Stimulated activated CD8-positive, alpha-beta memory T cell treated with anti-CD3 and anti-CD28 coated beads, Interleukin-12 subunit alpha, Interleukin-12 subunit beta, amount 100 ng/mL, for 24 hours (primary cell): Measurements from ENCODE around the gene ZIK1.

Experiments
- DNase-seq: peaks from one replicate; pipeline ENCODE4 v3.0.0-alpha.2; 2020; ENCODE audit errors: extremely low read depth

ZIK1 gene

DNA sequence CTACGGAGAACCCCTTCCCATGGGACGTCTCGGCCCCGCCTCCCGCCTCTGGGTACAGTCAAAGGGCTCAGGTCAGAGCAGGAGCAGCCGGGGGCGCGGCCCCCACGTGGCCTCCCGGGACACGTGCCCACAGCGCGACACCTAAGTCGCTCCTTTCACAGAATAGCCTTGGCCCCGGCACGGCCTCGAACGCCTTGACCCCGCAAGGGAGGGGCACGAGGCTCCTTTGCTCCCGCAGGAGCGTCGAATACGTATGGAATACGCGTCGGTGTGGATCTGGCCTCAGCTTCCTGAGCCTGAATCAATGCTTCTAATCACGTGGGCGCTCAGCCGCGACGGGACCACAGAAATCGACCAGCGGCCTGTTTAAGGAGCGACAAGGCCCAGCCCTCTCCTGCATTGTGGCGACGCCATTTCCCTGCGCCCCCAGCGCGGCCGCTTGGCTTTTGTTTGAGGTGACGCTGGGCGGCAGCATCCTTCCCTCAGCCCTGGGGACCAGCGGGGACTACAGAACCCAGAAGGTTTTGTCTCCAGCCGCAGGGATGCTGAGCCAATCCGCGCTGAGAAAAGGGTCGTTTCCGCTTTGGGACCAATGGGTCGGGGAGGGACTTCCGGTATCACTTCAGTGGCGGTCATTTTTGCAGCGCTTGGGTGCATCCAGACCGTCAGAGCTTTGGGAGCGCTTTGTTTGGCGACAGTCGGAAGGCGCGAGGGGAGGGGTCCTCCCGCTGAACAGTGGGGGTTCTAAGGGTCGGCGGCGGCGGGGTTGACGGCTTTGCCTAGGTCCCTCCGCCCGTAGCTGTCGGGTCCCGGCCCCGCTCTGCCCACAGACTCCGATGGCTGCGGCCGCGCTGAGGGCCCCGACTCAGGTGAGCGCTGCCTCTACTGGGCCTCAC, at the start of gene ZIK1:
Gene ZIK1 (plus strand): TSS at position 625 of the 896 bp plus-strand sequence. CDS start 212 bp downstream, at position 837.
- peak; percentile 70 for DNase-seq

GRCh38 chr19:57537953-57538547, 45.9 kb upstream of the ZIK1 start:
- DNase-seq, result no peak

DNA sequence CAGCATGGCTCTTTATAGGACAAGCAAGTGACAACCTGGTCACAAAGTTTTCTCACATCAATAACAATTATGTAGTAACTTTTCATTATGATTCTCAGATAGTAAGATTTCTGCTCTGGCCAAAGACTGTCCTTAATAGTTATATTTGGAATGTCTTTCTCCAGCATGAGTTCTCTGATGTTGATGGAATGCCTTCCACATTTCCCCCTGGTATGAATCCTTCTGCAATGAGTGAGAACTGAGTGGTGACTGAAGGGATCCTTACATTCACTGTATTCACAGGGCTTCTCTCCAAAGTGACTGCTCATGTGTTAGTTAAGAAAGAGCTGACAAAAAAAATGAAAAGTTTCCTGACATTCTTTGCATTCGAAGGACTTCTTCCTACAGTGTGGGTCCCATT, 37.4 kb upstream of the ZIK1 start:
- DNase-seq, result no peak

- DNase-seq, result no peak
Measured at GRCh38 chr19:57552432-57552831, 31.5 kb upstream of the ZIK1 start.

DNA sequence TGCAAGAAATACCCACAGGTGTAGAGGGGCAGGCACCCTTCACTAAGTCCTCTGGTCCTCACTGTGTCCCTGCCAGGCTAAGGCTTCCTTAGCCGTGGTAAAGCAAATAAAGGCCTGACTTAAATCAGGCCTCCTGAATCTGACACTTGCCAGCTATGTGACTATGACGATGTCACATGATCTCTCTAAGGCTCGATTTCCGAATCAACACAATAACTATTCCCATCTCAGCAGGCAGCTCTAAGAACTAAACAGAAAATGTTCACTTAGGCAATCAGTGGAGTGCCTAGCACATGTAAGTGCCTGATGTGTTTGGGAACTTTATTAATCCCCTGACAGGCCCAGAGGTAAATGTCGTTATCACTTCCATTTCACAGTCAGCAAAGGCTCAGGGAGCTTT, 26.3 kb upstream of the ZIK1 start:
- no peak for DNase-seq

- DNase-seq, result no peak
Measured at GRCh38 chr19:57558525-57558924, 25.4 kb upstream of the ZIK1 start.

GRCh38 chr19:57559008-57559403, 24.9 kb upstream of the ZIK1 start:
- DNase-seq, result no peak

DNA sequence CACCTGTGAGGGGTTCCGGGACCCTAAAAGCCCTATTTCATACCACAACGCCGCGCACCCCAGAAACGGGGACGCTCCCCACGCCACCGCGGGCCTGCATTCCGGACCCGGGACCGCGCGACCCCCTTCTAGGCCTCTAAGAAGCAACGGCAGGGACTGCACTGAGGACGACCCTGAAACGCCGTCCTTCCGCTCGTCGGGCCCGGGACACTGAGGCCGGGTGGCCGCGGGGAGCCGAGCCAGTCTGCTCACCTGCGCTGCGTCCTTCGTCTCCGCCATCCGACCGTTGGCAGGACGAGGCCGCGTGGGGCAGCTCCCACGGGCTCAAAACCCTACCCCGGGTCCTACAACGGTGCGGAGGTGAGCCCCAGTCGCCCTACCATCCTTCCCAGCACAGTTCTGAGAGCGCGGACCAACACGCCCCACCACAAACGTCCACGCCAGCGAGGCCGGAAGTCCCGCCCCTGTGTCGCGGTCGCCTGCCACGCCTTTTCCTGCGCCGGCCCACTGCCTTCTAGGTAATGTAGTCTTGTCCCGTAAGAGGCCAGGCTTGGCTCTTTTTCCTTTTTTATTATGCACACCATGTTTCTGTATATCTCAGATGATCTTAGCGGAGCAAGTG, 24.4 kb upstream of the ZIK1 start, which contains the start of gene ZNF550:
Gene ZNF550 (minus strand): TSS at position 460 of the 622 bp plus-strand sequence. CDS start 181 bp downstream, at position 279.
- peak; percentile 70 for DNase-seq

DNA sequence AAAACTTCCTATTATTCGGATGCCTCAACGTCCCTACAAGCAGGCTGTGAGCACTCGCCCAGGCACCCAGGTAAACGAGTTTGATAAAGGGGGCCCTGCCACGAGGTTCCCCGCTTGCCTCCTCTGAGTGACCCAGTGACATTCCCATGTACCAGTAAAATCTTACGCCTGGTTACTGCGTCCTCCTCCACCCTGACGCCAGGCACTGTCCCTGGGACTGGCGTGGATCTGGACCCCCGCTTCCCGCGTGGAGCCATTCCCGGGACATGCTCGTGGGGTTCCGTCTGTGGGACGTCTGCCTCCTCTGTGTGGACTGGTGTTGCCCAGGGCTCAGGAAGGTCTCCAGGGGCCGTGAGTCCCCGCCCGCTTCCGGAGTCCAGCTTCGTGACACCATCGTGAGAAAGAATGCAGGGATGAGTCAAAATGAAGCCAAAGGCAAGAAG, 23.9 kb upstream of the ZIK1 start:
- DNase-seq, result no peak

- no peak for DNase-seq
Measured at GRCh38 chr19:57563547-57563946, 20.4 kb upstream of the ZIK1 start.

GRCh38 chr19:57566396-57567265, 17.3 kb upstream of the ZIK1 start:
- DNase-seq, result no peak

GRCh38 chr19:57570707-57571106, 13.2 kb upstream of the ZIK1 start:
- DNase-seq, result no peak

- DNase-seq, result no peak
Measured at GRCh38 chr19:57572415-57572947, 11.5 kb upstream of the ZIK1 start.

DNA sequence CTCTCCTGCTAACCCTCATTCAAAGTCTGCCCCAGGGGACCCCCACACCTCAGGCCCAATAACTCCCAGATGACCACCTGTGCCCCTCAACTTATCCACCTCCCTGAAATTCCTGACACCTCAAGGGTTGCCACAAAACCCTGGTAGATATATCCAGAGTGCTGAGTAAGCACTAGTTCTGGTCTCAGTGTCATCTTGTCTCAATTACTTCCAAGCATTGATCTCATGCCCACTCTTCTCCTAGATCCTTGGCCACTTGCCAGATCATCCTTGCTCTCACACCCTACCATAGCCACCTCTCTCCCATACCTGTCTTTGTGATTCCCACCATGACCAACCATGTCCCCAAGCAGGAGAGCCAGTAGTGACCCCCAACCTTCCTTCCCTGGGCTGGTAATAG, 7.3 kb upstream of the ZIK1 start:
- no peak for DNase-seq

DNA sequence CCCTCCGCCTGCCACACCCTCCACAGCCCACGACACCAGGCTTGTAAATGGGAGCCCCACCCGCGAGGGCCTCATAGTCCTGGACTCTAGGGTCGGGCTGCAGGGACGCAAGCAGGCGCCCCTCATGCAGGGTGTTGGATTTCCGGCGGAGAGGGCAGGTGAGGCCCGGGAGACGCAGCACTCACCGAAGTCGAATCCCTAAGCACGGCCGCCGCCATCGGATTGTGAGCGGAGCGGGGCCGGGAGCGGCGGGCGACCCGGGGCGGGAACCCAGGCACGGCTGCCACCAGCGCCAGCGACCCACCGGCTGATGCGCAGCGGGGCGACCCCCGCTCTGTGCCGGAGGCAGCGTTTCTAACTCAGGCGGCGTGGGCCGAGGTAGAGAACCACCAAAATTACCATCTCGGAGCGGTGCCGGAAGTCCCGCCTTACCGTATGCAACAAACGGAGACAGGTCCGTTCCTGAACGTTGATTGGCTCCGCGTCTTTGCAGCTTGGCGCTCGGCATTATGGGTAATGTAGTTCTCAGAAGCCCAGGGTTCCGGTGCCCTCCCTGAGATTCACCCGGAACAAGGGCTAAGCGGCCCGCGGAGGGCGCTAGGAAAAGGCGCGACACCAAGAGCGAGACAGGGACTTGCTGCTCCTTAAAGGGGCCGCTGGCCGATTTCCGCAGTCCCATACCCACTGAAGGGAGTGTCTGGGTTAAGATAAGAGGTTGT, 5.3 kb upstream of the ZIK1 start, which contains the start of gene ZNF416:
Gene ZNF416 (minus strand): TSS at position 425 of the 719 bp plus-strand sequence. CDS start 207 bp downstream, at position 218.
- DNase-seq, result peak; percentile 88

DNA sequence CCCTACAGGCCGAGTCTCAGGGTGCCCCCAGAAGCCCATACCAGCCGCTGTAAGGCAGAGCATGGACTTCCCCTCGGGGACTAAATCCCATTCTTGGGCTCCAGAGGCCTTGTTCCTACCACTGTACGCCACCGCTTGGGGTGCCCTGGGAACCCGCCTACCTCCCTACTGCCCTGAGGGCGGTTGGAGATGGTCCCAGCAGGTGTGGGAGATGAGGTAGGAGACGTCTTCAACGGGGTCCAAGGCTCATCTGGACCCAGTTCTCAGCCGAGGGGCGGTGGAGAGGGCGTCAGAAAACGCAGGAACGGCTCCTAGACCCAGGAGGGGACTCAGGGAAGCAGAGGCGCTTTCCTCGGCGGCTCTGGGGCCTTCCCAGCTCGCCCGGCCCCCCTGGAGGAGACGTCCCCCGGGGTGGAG, 833 bp upstream of the ZIK1 start:
- DNase-seq, result no peak

DNA sequence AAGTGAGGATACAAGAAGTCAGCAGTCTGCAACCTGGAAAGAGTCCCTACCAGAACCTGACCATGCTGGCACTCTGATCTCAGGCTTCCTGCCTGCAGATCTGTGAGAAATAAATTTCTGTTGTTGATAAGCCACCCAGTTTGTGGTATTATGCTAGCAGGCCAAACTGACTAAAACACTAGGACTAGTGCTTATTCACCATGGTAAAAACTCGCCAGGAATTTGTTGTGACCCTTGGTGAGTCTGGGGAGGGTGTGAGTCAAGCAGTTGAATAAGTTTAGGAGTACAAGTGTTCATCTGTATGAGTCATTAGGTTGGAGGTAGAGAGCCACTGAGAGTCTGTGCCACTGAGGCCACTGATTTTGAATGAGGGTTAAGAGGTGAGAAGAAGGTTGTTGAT, 3.6 kb downstream of the ZIK1 start:
- DNase-seq, result no peak

- no peak for DNase-seq
Measured at GRCh38 chr19:57599377-57599760, 15.4 kb downstream of the ZIK1 start.

GRCh38 chr19:57599761-57600383, 15.9 kb downstream of the ZIK1 start, which contains the start of gene ZNF530:
ZNF530 (plus strand) TSS chr19:57599885; CDS start chr19:57604346, 4,461 bp downstream.
- DNase-seq, result peak; percentile 74

- no peak for DNase-seq
Measured at GRCh38 chr19:57606931-57607330, 23.0 kb downstream of the ZIK1 start.
